Neural cell (in vitro differentiated cells): ENCODE data around the gene NKD2.

Source experiments
- CTCF ChIP-seq: fragments of 450-650 bp; IDR thresholded peaks from 2 replicates; pipeline ENCODE4 v1.5.1; 2014; ENCODE audit warnings: antibody characterized with exemption, mild to moderate bottlenecking, moderate library complexity; ENCODE audit not compliant: poor library complexity, severe bottlenecking
- EP300 ChIP-seq: fragments of 450-650 bp; conservative IDR thresholded peaks from 2 replicates; pipeline ENCODE4 v1.6.1; 2014; ENCODE audit warnings: antibody characterized with exemption, mild to moderate bottlenecking, moderate library complexity; ENCODE audit not compliant: poor library complexity, severe bottlenecking
- EZH2 ChIP-seq: fragments of 200-600, 300-800 bp; shearing (Covaris generic), sonication (generic); IDR thresholded peaks from 2 replicates; pipeline ENCODE4 v1.6.1; 2014; ENCODE audit warnings: antibody characterized with exemption, low read length, borderline replicate concordance, mild to moderate bottlenecking; ENCODE audit not compliant: insufficient read depth, poor library complexity, severe bottlenecking
- MXI1 ChIP-seq: fragments of 450-650 bp; conservative IDR thresholded peaks from 2 replicates; pipeline ENCODE4 v1.6.1; 2014; ENCODE audit warnings: antibody characterized with exemption, mild to moderate bottlenecking; ENCODE audit not compliant: poor library complexity, severe bottlenecking
- POLR2AphosphoS5 ChIP-seq: IDR thresholded peaks from 2 replicates; pipeline ENCODE4 v1.6.1; 2012
- RAD21 ChIP-seq: fragments of 450-650 bp; conservative IDR thresholded peaks from 2 replicates; pipeline ENCODE4 v1.6.1; 2014; ENCODE audit warnings: antibody characterized with exemption, mild to moderate bottlenecking, moderate library complexity
- REST ChIP-seq: IDR thresholded peaks from 2 replicates; pipeline ENCODE4 v1.6.1; 2012; ENCODE audit warnings: borderline replicate concordance
- SMC3 ChIP-seq: fragments of 450-650 bp; conservative IDR thresholded peaks from 2 replicates; pipeline ENCODE4 v1.6.1; 2014; ENCODE audit warnings: antibody characterized with exemption, mild to moderate bottlenecking, moderate library complexity; ENCODE audit not compliant: poor library complexity
- TAF1 ChIP-seq: IDR thresholded peaks from 2 replicates; pipeline ENCODE4 v1.6.1; 2012; ENCODE audit warnings: low read depth

- TF ChIP-seq CTCF (no peak), POLR2AphosphoS5 (no peak), TAF1 (no peak), EZH2 (no peak), RAD21 (no peak), REST (no peak), SMC3 (no peak), EP300 (no peak), MXI1 (no peak)
Observed at GRCh38 chr5:961711-962240, 46.8 kb upstream of the NKD2 start.
